IMR-90 (cell line): Measurements from ENCODE around the gene ZNF580. TPM values are rescaled to one million over a fixed set of nuclear protein-coding genes. Genes with fewer than 3 reads are reported as not detected.

Experiments
- ATAC-seq: fragments of 200-7000 bp; cut with Tn5 transposase; 2 replicates; pipeline ENCODE4 v1.9.1; 2020; ENCODE audit warnings: low read depth, mild to moderate bottlenecking, moderate library complexity
- BruUV-seq: library from RNA; stranded (reverse); fragments of 400-500 nt; replicated peaks from 2 replicates; lab custom pipeline; 2021; lab: Mats Ljungman, UMichigan
- CTCF ChIA-PET: fragments of 300-600 bp; formaldehyde crosslinking; extraction: SDS; loops from one replicate; lab custom pipeline; 2021; ENCODE audit warnings: antibody characterized with exemption; lab: Yijun Ruan, JAX
- POLR2A ChIA-PET: fragments of 300-600 bp; sonication (Branson Sonifier 250); formaldehyde crosslinking; loops from one replicate; lab custom pipeline; 2022; ENCODE audit warnings: antibody characterized with exemption; ENCODE audit not compliant: unreplicated experiment; lab: Charles Lee
- DNase-seq: peaks from one replicate; pipeline ENCODE4 v3.0.0; 2013
- H2AFZ ChIP-seq: replicated peaks from 2 replicates; pipeline ENCODE3; 2013; ENCODE audit warnings: low read length, mild to moderate bottlenecking; ENCODE audit not compliant: poor library complexity
- H2AK5ac ChIP-seq: 2 replicates; pipeline ENCODE4 v1.6.1; 2013; ENCODE audit warnings: low read depth, low read length, inconsistent platforms
- H2AK9ac ChIP-seq: replicated peaks from 2 replicates; pipeline ENCODE3; 2013; ENCODE audit warnings: mild to moderate bottlenecking, low read depth, low read length, moderate library complexity; ENCODE audit not compliant: poor library complexity
- H2BK120ac ChIP-seq: 2 replicates; pipeline ENCODE4 v1.6.1; 2013; ENCODE audit warnings: low read depth, low read length, inconsistent platforms
- H2BK15ac ChIP-seq: 3 replicates; pipeline ENCODE4 v1.6.1; 2013; ENCODE audit warnings: low read depth, low read length, inconsistent platforms
- H2BK20ac ChIP-seq: 2 replicates; pipeline ENCODE4 v1.6.1; 2013; ENCODE audit warnings: low read depth, mild to moderate bottlenecking, inconsistent platforms, low read length, moderate library complexity
- H2BK5ac ChIP-seq: 2 replicates; pipeline ENCODE4 v1.6.1; 2013; ENCODE audit warnings: mild to moderate bottlenecking, low read depth, low read length, inconsistent platforms; ENCODE audit not compliant: poor library complexity, severe bottlenecking
- H3K14ac ChIP-seq: replicated peaks from 2 replicates; pipeline ENCODE4 v1.6.1; 2013; ENCODE audit warnings: low read depth, low read length, inconsistent platforms
- H3K18ac ChIP-seq: 2 replicates; pipeline ENCODE4 v1.6.1; 2013; ENCODE audit warnings: low read depth, low read length, control low read depth
- H3K23ac ChIP-seq: 2 replicates; pipeline ENCODE4 v1.6.1; 2013; ENCODE audit warnings: low read depth, low read length, inconsistent platforms
- H3K27ac ChIP-seq: 2 replicates; pipeline ENCODE4 v1.5.1; 2013; ENCODE audit warnings: mild to moderate bottlenecking, control low read depth, low read length; ENCODE audit not compliant: insufficient read depth
- H3K27me3 ChIP-seq: 2 replicates; pipeline ENCODE4 v1.6.1; 2013; ENCODE audit warnings: low read length; ENCODE audit not compliant: control insufficient read depth, insufficient read depth
- H3K36me3 ChIP-seq: 2 replicates; pipeline ENCODE4 v1.6.1; 2013; ENCODE audit warnings: low read length, mixed read lengths; ENCODE audit not compliant: control insufficient read depth, insufficient read depth
- H3K4ac ChIP-seq: 2 replicates; pipeline ENCODE4 v1.6.1; 2013; ENCODE audit warnings: low read depth, low read length, inconsistent platforms
- H3K4me1 ChIP-seq: 2 replicates; pipeline ENCODE4 v1.6.1; 2013; ENCODE audit warnings: low read length, mixed read lengths; ENCODE audit not compliant: control insufficient read depth, insufficient read depth
- H3K4me2 ChIP-seq: 2 replicates; pipeline ENCODE4 v1.6.1; 2013; ENCODE audit warnings: low read depth, mild to moderate bottlenecking, control low read depth, low read length, moderate library complexity
- H3K4me3 ChIP-seq: 2 replicates; pipeline ENCODE4 v1.5.1; 2013; ENCODE audit warnings: low read depth, mild to moderate bottlenecking, control low read depth, low read length, moderate library complexity; ENCODE audit not compliant: insufficient read depth
- H3K56ac ChIP-seq: 2 replicates; pipeline ENCODE4 v1.6.1; 2013; ENCODE audit warnings: low read length, inconsistent platforms; ENCODE audit not compliant: insufficient read depth; ENCODE audit errors: extremely low read depth
- H3K79me1 ChIP-seq, 2 experiments: 2 replicates each; pipeline ENCODE4 v1.6.1; 2013; ENCODE audit warnings: low read length in 2 of 2, inconsistent platforms in 1 of 2, low read depth in 1 of 2
- H3K9ac ChIP-seq: 2 replicates; pipeline ENCODE4 v1.6.1; 2013; ENCODE audit warnings: low read depth, low read length, control low read depth
- H3K9me1 ChIP-seq: 2 replicates; pipeline ENCODE4 v1.6.1; 2013; ENCODE audit warnings: low read length, inconsistent platforms; ENCODE audit not compliant: insufficient read depth
- H3K9me3 ChIP-seq: 2 replicates; pipeline ENCODE4 v1.6.1; 2013; ENCODE audit warnings: low read length; ENCODE audit not compliant: control insufficient read depth, insufficient read depth
- H4K20me1 ChIP-seq: 2 replicates; pipeline ENCODE4 v1.6.1; 2013; ENCODE audit warnings: low read length, inconsistent platforms; ENCODE audit not compliant: insufficient read depth
- H4K5ac ChIP-seq: 2 replicates; pipeline ENCODE4 v1.6.1; 2013; ENCODE audit warnings: mild to moderate bottlenecking, low read depth, low read length, control low read depth
- H4K8ac ChIP-seq, 2 experiments: 2 replicates each; pipeline ENCODE4 v1.6.1; 2013; ENCODE audit warnings: low read depth in 2 of 2, low read length in 2 of 2, control low read depth in 1 of 2, inconsistent platforms in 1 of 2
- H4K91ac ChIP-seq: 2 replicates; pipeline ENCODE4 v1.6.1; 2013; ENCODE audit warnings: low read depth, low read length, inconsistent platforms; ENCODE audit not compliant: insufficient read depth
- CEBPB ChIP-seq: IDR thresholded peaks from 2 replicates; pipeline ENCODE4 v1.6.1; 2012; ENCODE audit warnings: low read depth, low read length, improper control_type of control experiment
- WGBS, 2 experiments: methylation state at CpG; one replicate each; pipeline versions ENCODE4 v1.1.5 to v1.1.7; 2013; ENCODE audit warnings: missing lambda C conversion rate in 2 of 2; ENCODE audit not compliant: insufficient read length in 1 of 2; ENCODE audit errors: extremely low coverage in 2 of 2; 5-methylcytosine and 5-hydroxymethylcytosine counted together
- dilution Hi-C: fragments of 300-500 bp; cut with HindIII; formaldehyde crosslinking; loops from one replicate; pipeline ENCODE4 v1.14.3; 2018; ENCODE audit warnings: low sequenced_read_pairs; ENCODE audit not compliant: unreplicated experiment
- in situ Hi-C: fragments of 300-500 bp; cut with MboI; formaldehyde crosslinking; loops from 3 replicates; pipeline ENCODE4 v1.14.3; 2019; ENCODE audit warnings: low sequenced_read_pairs, inconsistent platforms, mixed read lengths
- intact Hi-C: fragments of 100-400 bp; cut with micrococcal nuclease; formaldehyde crosslinking; loops from 2 replicates; pipeline ENCODE4 v1.10.0; 2022
- polyA plus RNA-seq, 3 experiments: library from polyadenylated mRNA; depleted of rRNA; stranded (reverse); fragments of >200 nt; gene quantifications; 2 replicates each; pipeline ENCODE4 v1.2.3, GENCODE V29; 2012; ENCODE audit warnings: low replicate concordance in 1 of 3
- total RNA-seq: library from RNA; depleted of rRNA; stranded (reverse); fragments of >200 nt; gene quantifications from 2 replicates; pipeline ENCODE4 v1.2.3, GENCODE V29; 2012
- TF ChIP-seq, protein P1 (sequence below): fragments of 150-350 bp; IDR thresholded peaks from 2 replicates; pipeline ENCODE4 v1.6.1; 2017; ENCODE audit warnings: mild to moderate bottlenecking, antibody characterized with exemption, low read length, low read depth

ZNF580 gene
- total and polyA plus RNA-seq, 2 of the 4 experiments (the other 2 are of a cell fraction): 1.4 to 36.9 TPM

DNA sequence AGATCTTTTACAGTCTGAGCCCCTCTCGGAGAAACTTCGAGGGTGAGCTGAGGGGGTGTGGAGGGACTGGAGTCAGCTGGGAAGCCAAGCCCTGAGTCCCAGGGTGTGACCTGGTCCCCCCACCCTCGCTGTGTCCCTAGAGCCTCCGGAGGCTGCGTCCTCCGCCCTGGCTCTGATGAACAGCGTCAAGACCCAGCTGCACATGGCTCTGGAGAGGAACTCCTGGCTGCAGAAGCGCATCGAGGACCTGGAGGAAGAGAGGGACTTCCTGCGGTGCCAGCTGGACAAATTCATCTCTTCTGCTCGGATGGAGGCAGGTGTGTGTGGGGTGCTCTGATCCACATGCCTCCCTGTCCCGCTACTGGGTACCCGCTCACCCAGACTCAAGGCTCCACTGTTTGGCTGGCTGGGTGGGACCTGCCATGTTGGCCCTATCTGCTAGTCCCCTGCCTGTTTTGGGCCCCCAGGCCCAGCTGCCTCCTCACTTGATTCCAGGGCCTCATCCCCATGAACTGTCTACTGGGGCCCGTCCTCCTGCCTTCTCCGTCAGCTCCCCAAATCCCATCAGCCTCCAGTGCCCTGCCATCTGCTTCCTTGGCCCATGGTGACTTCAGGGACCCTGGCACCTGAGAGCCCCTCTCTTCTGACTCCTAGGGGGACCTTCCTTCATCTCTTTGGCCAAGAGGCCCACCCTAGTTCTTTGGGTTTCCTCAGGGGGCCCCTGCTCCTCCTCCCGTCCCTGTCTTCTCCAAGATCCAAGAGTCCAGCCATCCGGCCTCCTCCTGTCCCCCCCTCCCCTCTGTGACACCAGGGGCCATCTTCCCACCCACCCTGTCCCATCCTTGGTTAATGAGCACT, 8.7 kb downstream of the ZNF580 start:
- no peaks in the 10 kb centered on the region for H3K27me3 ChIP-seq
- H3K9me1 ChIP-seq: no peaks in the 10 kb centered on the region
- peak overlapping the region; percentile 100 for H2AK9ac ChIP-seq
- TF ChIP-seq CEBPB: no peak
- TF ChIP-seq, protein P1, sequence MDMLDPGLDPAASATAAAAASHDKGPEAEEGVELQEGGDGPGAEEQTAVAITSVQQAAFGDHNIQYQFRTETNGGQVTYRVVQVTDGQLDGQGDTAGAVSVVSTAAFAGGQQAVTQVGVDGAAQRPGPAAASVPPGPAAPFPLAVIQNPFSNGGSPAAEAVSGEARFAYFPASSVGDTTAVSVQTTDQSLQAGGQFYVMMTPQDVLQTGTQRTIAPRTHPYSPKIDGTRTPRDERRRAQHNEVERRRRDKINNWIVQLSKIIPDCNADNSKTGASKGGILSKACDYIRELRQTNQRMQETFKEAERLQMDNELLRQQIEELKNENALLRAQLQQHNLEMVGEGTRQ: no peak
- peaks cover 6% of the 10 kb centered on the region for H3K4me1 ChIP-seq
- no peak overlapping the region for H4K8ac ChIP-seq
- 0 out of 2 replicates have a peak overlapping the region, but pooled peaks have one; percentile 95 for H3K9ac ChIP-seq
- H3K14ac ChIP-seq: no peak overlapping the region
- WGBS, 2 experiments: 98% methylated on average over 6 of the region's 17 CpGs; no CpG with 5 or more reads in 1 of the 2 experiments
- dilution Hi-C loops: no loop called here
- DNase-seq (no peak), ATAC-seq (no peak)
- no peak overlapping the region for H3K18ac ChIP-seq
- H3K56ac ChIP-seq: no peak overlapping the region
- H2AK5ac ChIP-seq: peak overlapping the region; percentile 98; the same call in 1 of the 2 replicates
- POLR2A ChIA-PET: interaction anchor here (0.6 kb wide), 1 partner anchor 32 kb away, joined by 12 read pairs; no protein-coding TSS in a partner anchor
- no peak overlapping the region for H4K5ac ChIP-seq
- H4K91ac ChIP-seq: no peak overlapping the region
- H3K79me1 ChIP-seq: peaks cover 18 to 38% of the 10 kb centered on the region in 2 experiments
- H2BK20ac ChIP-seq: no peak overlapping the region
- H2BK15ac ChIP-seq: no peak overlapping the region
- H3K4ac ChIP-seq: no peak overlapping the region
- H3K27ac ChIP-seq: no peak overlapping the region
- H3K9me3 ChIP-seq: no peaks in the 10 kb centered on the region
- intact Hi-C loops: no loop called here
- H3K4me3 ChIP-seq: peak overlapping the region; percentile 86; the same call in 1 of the 2 replicates
- CTCF ChIA-PET: no interaction called here
- no peak overlapping the region for H2BK5ac ChIP-seq
- H3K36me3 ChIP-seq: peaks cover 19% of the 10 kb centered on the region
- H3K23ac ChIP-seq: no peak overlapping the region
- peaks cover 2% of the 10 kb centered on the region for H4K20me1 ChIP-seq
- peak overlapping the region; percentile 99; the same call in 1 of the 2 replicates for H3K4me2 ChIP-seq
- H2BK120ac ChIP-seq: no peak overlapping the region
- H2AFZ ChIP-seq: peak overlapping the region; percentile 48
- in situ Hi-C loops: loop anchor here (25.0 kb wide), 4 partner anchors 362 to 1512 kb away; partner anchors contain the start of genes BRSK1, CDC42EP5, CNOT3 and HSPBP1
- no TSS peak for BruUV-seq
